GM12878 (cell line): Measurements from ENCODE around the gene ARHGAP32. TPM values are rescaled to one million over a fixed set of nuclear protein-coding genes. Genes with fewer than 3 reads are reported as not detected.

Experiments
- ATAC-seq: fragments of 200-7000 bp; cut with Tn5 transposase; 3 replicates; pipeline ENCODE4 v1.9.1; 2020; ENCODE audit warnings: mild to moderate bottlenecking, moderate library complexity
- BruUV-seq: library from RNA; stranded (reverse); fragments of 400-500 nt; replicated peaks from 2 replicates; lab custom pipeline; 2021; lab: Mats Ljungman, UMichigan
- CTCF ChIA-PET: fragments of 300-600 bp; sonication (Branson Sonifier 250); formaldehyde crosslinking; extraction: SDS; loops from one replicate; lab custom pipeline; 2021; ENCODE audit warnings: inconsistent platforms; lab: Yijun Ruan, JAX
- POLR2A ChIA-PET: fragments of 350-600 bp; formaldehyde crosslinking; extraction: SDS; loops from one replicate; lab custom pipeline; 2021; ENCODE audit warnings: inconsistent platforms; lab: Charles Lee
- RAD21 ChIA-PET: fragments of 300-600 bp; sonication (Branson Sonifier 250); formaldehyde crosslinking; loops from one replicate; lab custom pipeline; 2023; ENCODE audit warnings: antibody characterized with exemption; ENCODE audit not compliant: unreplicated experiment; lab: Charles Lee
- SMC1A ChIA-PET: fragments of 300-600 bp; sonication (Branson Sonifier 250); formaldehyde crosslinking; loops from one replicate; lab custom pipeline; 2023; ENCODE audit not compliant: unreplicated experiment, uncharacterized antibody; lab: Charles Lee
- DNase-seq: peaks from one replicate; pipeline ENCODE4 v3.0.0-alpha.2; 2011; ENCODE audit warnings: low read depth, low spot score
- FAIRE-seq: peaks from 3 replicates; lab custom pipeline; 2011; peaks lifted over from hg19 to GRCh38; lab: Jason Lieb, UNC
- H2AFZ ChIP-seq: 2 replicates; pipeline ENCODE4 v1.6.0; 2011; ENCODE audit warnings: low read depth, low read length, control low read depth; ENCODE audit not compliant: control insufficient read depth
- H3K27ac ChIP-seq: 2 replicates; pipeline ENCODE4 v1.5.1; 2011; ENCODE audit warnings: control low read depth; ENCODE audit not compliant: control insufficient read depth, insufficient read depth
- H3K27me3 ChIP-seq, 2 experiments: replicated peaks in 1 of 2; 2 replicates each; pipeline versions ENCODE4 v1.6.0 to v1.6.1; 2011; ENCODE audit warnings: low read length in 1 of 2; ENCODE audit not compliant: control insufficient read depth in 2 of 2, insufficient read depth in 2 of 2
- H3K36me3 ChIP-seq, 2 experiments: 2 replicates each; pipeline ENCODE4 v1.5.1; 2011; ENCODE audit warnings: low read length in 1 of 2; ENCODE audit not compliant: control insufficient read depth in 2 of 2, insufficient read depth in 2 of 2
- H3K4me1 ChIP-seq: 2 replicates; pipeline ENCODE4 v1.6.1; 2011; ENCODE audit warnings: mild to moderate bottlenecking, low read length, moderate library complexity, mixed read lengths; ENCODE audit not compliant: control insufficient read depth, insufficient read depth
- H3K4me2 ChIP-seq: 2 replicates; pipeline ENCODE4 v1.6.0; 2011; ENCODE audit warnings: control low read depth; ENCODE audit not compliant: control insufficient read depth, insufficient read depth
- H3K4me3 ChIP-seq: fragments of 200-600 bp; sonication (generic); 2 replicates; pipeline ENCODE4 v1.5.1; 2016
- H3K79me2 ChIP-seq: 2 replicates; pipeline ENCODE4 v1.6.0; 2011; ENCODE audit warnings: low read length; ENCODE audit not compliant: control insufficient read depth, insufficient read depth
- H3K9ac ChIP-seq: 2 replicates; pipeline ENCODE4 v1.8.0; 2011; ENCODE audit warnings: low read length, control low read depth, mixed read lengths; ENCODE audit not compliant: control insufficient read depth, insufficient read depth
- H3K9me3 ChIP-seq: replicated peaks from 3 replicates; pipeline ENCODE4 v1.5.1; 2011; ENCODE audit warnings: mild to moderate bottlenecking, low read length; ENCODE audit not compliant: control insufficient read depth, insufficient read depth
- H4K20me1 ChIP-seq: 2 replicates; pipeline ENCODE4 v1.6.0; 2011; ENCODE audit not compliant: control insufficient read depth, insufficient read depth
- BCL11A ChIP-seq: IDR thresholded peaks from 2 replicates; pipeline ENCODE4 v1.6.1; 2011; ENCODE audit warnings: low read depth, low read length
- CBFB ChIP-seq: IDR thresholded peaks from 2 replicates; pipeline ENCODE4 v1.6.1; 2016; ENCODE audit warnings: antibody characterized with exemption, low read depth
- FOXM1 ChIP-seq: IDR thresholded peaks from 2 replicates; pipeline ENCODE4 v1.6.1; 2012; ENCODE audit warnings: low read depth, mild to moderate bottlenecking, inconsistent platforms, low read length, moderate library complexity
- HDGF ChIP-seq: fragments of 450-650 bp; IDR thresholded peaks from 2 replicates; pipeline ENCODE4 v1.6.1; 2016; ENCODE audit warnings: antibody characterized with exemption
- IRF4 ChIP-seq: IDR thresholded peaks from 2 replicates; pipeline ENCODE4 v1.6.1; 2011; ENCODE audit warnings: low read depth, low read length
- KLF5 ChIP-seq: fragments of 450-650 bp; IDR thresholded peaks from 2 replicates; pipeline ENCODE4 v1.6.1; 2014; ENCODE audit warnings: mild to moderate bottlenecking; ENCODE audit not compliant: partially characterized antibody
- MTA3 ChIP-seq: IDR thresholded peaks from 2 replicates; pipeline ENCODE4 v1.6.1; 2012; ENCODE audit warnings: low read length, inconsistent platforms, borderline replicate concordance
- NFXL1 ChIP-seq: fragments of 450-650 bp; IDR thresholded peaks from 2 replicates; pipeline ENCODE4 v1.6.1; 2017; ENCODE audit warnings: antibody characterized with exemption, mild to moderate bottlenecking, borderline replicate concordance
- NR2C1 ChIP-seq: fragments of 450-650 bp; IDR thresholded peaks from 2 replicates; pipeline ENCODE4 v1.6.1; 2017; ENCODE audit warnings: antibody characterized with exemption, mild to moderate bottlenecking, moderate library complexity
- PAX5 ChIP-seq: IDR thresholded peaks from 2 replicates; pipeline ENCODE4 v1.6.1; 2011; ENCODE audit warnings: low read depth, low read length, borderline replicate concordance
- RUNX3 ChIP-seq: IDR thresholded peaks from 2 replicates; pipeline ENCODE4 v1.6.1; 2012; ENCODE audit warnings: low read length, inconsistent platforms
- SMC3 ChIP-seq: IDR thresholded peaks from 2 replicates; pipeline ENCODE4 v1.6.1; 2011; ENCODE audit warnings: low read length, improper control_type of control experiment, borderline replicate concordance
- SP1 ChIP-seq: IDR thresholded peaks from one replicate; pipeline ENCODE4 v1.6.1; 2011; ENCODE audit warnings: low read depth, low read length
- SUPT20H ChIP-seq: IDR thresholded peaks from 2 replicates; pipeline ENCODE4 v1.6.1; 2011; ENCODE audit warnings: low read depth, mild to moderate bottlenecking, low read length, moderate library complexity, borderline replicate concordance; ENCODE audit not compliant: control insufficient read depth
- YBX1 ChIP-seq: fragments of 450-650 bp; IDR thresholded peaks from 2 replicates; pipeline ENCODE4 v1.6.1; 2016; ENCODE audit warnings: antibody characterized with exemption
- ZNF24 ChIP-seq: fragments of 450-650 bp; IDR thresholded peaks from 2 replicates; pipeline ENCODE4 v1.6.1; 2017; ENCODE audit warnings: antibody characterized with exemption, mild to moderate bottlenecking
- WGBS: methylation state at CpG from one replicate; pipeline ENCODE4 v1.1.6; 2016; ENCODE audit warnings: low lambda C conversion rate; ENCODE audit not compliant: insufficient replicate concordance, insufficient coverage; ENCODE audit errors: missing lambda C conversion rate; 5-methylcytosine and 5-hydroxymethylcytosine counted together
- in situ Hi-C: fragments of 300-500 bp; cut with MboI; formaldehyde crosslinking; loops from 9 replicates; pipeline ENCODE4 v1.14.3; 2018; ENCODE audit warnings: mixed read lengths
- intact Hi-C: fragments of 100-400 bp; cut with micrococcal nuclease; formaldehyde crosslinking; loops from one replicate; pipeline ENCODE4 v1.14.2; 2022; ENCODE audit not compliant: unreplicated experiment
- polyA plus RNA-seq, 11 experiments: library from polyadenylated mRNA; depleted of rRNA in 4 of 11; unstranded in 6 of 11; stranded (reverse) in 5 of 11; fragments of >200 nt; fragmentation: Nextera tagmentation in 4 of 11; fragmentation: Illumina TruSeq in 1 of 11; extraction: Ambion mirVana in 4 of 11; extraction: Trizol in 1 of 11; gene quantifications; 1 replicate in 1 of 11; 2 replicates in 10 of 11; pipeline versions ENCODE4 v1.2.1 to v1.2.3, GENCODE V29; 2011 to 2016; ENCODE audit warnings: inconsistent platforms in 2 of 11, missing spikeins in 2 of 11, low read depth in 1 of 11
- total RNA-seq, 4 experiments: library from RNA; depleted of rRNA in 3 of 4; stranded (reverse); fragments of >200 nt in 3 of 4; fragmentation: Illumina TruSeq in 1 of 4; extraction: Trizol in 1 of 4; gene quantifications; 2 replicates each; pipeline versions ENCODE4 v1.2.1 to v1.2.3, GENCODE V29; 2013 to 2021
- TF ChIP-seq, protein P1 (sequence below): fragments of 150-350 bp; IDR thresholded peaks from 2 replicates; pipeline ENCODE4 v1.6.1; 2016; ENCODE audit warnings: low read depth, low read length
- TF ChIP-seq, protein P2 (sequence below): IDR thresholded peaks from 2 replicates; pipeline ENCODE4 v1.6.1; 2011; ENCODE audit warnings: low read depth, low read length, improper control_type of control experiment, borderline replicate concordance

ARHGAP32 gene
- total and polyA plus RNA-seq, 10 of the 15 experiments (the other 5 are each of a cell fraction or from before 2014, with no cell fraction given), result under 0.01 to 0.46 (median 0.12) TPM; not detected in 1

- H2AFZ ChIP-seq, result no peak overlapping the region
- WGBS, result 5% methylated on average over 9 of the region's 9 CpGs
- H3K4me1 ChIP-seq, result no peaks in the 10 kb centered on the region
- intact Hi-C loops, result no loop called here
- in situ Hi-C loops, result no loop called here
- TF ChIP-seq SP1 (no peak), YBX1 (no peak), PAX5 (no peak), SMC3 (no peak), NFXL1 (no peak), CBFB (no peak), HDGF (no peak)
- ChIA-PET SMC1A (no interaction called here), POLR2A (no interaction called here), RAD21 (no interaction called here), CTCF (no interaction called here)
- no peaks in the 10 kb centered on the region for H3K27me3 ChIP-seq
- no peak overlapping the region for H3K4me3 ChIP-seq
- no TSS peak for BruUV-seq
- H3K79me2 ChIP-seq, result no peaks in the 10 kb centered on the region
- H3K4me2 ChIP-seq, result no peak overlapping the region
- no peak for DNase-seq
- H3K36me3 ChIP-seq, result no peaks in the 10 kb centered on the region
- no peak for ATAC-seq
- no peak overlapping the region for H3K9ac ChIP-seq
- no peak overlapping the region for H3K27ac ChIP-seq
- H3K9me3 ChIP-seq, result no peaks in the 10 kb centered on the region; the same call in 2 of the 3 replicates
- FAIRE-seq, result no peak
- H4K20me1 ChIP-seq, result no peaks in the 10 kb centered on the region
Measured at GRCh38 chr11:129155745-129156144, 36.4 kb downstream of the ARHGAP32 start.

DNA sequence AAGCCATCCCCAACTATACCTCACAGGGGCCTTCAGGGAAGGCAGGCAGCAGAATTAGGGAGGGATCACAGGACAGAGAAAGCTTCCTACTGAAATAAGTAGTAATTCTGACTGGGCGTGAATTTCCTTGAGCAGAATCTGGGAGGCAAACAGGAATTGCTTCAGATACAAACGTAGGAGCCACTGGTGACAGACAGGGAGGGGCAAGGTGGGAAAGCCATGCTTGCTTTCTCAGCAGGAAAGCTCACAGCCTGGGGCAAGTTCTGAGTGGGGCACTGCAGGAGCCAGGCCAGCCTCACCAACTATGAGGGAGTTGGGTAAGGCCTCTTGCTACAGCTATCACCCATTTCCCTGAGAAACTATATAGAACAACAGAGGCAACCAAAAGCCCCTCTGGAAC is 43.6 kb downstream of the ARHGAP32 start:
- ChIA-PET SMC1A (no interaction called here), RAD21 (no interaction called here), POLR2A (no interaction called here), CTCF (no interaction called here)
- no peak for FAIRE-seq
- no peak overlapping the region for H3K27ac ChIP-seq
- H3K4me1 ChIP-seq, result no peaks in the 10 kb centered on the region
- no peaks in the 10 kb centered on the region; the same call in 2 of the 3 replicates for H3K9me3 ChIP-seq
- H3K9ac ChIP-seq, result no peak overlapping the region
- H3K27me3 ChIP-seq, result no peaks in the 10 kb centered on the region
- in situ Hi-C loops (no loop called here), intact Hi-C loops (no loop called here)
- H3K4me3 ChIP-seq, result no peak overlapping the region
- WGBS, result 0% methylated on average over 2 of the region's 2 CpGs
- no peaks in the 10 kb centered on the region for H3K36me3 ChIP-seq
- no TSS peak for BruUV-seq
- no peak overlapping the region for H2AFZ ChIP-seq
- H4K20me1 ChIP-seq, result no peaks in the 10 kb centered on the region
- no peaks in the 10 kb centered on the region for H3K79me2 ChIP-seq
- H3K4me2 ChIP-seq, result no peak overlapping the region
- no peak for DNase-seq
- ATAC-seq, result no peak
- TF ChIP-seq IRF4 (no peak), RUNX3 (no peak), KLF5 (no peak), MTA3 (no peak), SP1 (no peak), ZNF24 (no peak), BCL11A (no peak), NR2C1 (no peak), SUPT20H (no peak), FOXM1 (no peak)
- TF ChIP-seq, protein P1, sequence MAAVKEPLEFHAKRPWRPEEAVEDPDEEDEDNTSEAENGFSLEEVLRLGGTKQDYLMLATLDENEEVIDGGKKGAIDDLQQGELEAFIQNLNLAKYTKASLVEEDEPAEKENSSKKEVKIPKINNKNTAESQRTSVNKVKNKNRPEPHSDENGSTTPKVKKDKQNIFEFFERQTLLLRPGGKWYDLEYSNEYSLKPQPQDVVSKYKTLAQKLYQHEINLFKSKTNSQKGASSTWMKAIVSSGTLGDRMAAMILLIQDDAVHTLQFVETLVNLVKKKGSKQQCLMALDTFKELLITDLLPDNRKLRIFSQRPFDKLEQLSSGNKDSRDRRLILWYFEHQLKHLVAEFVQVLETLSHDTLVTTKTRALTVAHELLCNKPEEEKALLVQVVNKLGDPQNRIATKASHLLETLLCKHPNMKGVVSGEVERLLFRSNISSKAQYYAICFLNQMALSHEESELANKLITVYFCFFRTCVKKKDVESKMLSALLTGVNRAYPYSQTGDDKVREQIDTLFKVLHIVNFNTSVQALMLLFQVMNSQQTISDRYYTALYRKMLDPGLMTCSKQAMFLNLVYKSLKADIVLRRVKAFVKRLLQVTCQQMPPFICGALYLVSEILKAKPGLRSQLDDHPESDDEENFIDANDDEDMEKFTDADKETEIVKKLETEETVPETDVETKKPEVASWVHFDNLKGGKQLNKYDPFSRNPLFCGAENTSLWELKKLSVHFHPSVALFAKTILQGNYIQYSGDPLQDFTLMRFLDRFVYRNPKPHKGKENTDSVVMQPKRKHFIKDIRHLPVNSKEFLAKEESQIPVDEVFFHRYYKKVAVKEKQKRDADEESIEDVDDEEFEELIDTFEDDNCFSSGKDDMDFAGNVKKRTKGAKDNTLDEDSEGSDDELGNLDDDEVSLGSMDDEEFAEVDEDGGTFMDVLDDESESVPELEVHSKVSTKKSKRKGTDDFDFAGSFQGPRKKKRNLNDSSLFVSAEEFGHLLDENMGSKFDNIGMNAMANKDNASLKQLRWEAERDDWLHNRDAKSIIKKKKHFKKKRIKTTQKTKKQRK, result no peak
- TF ChIP-seq, protein P2, sequence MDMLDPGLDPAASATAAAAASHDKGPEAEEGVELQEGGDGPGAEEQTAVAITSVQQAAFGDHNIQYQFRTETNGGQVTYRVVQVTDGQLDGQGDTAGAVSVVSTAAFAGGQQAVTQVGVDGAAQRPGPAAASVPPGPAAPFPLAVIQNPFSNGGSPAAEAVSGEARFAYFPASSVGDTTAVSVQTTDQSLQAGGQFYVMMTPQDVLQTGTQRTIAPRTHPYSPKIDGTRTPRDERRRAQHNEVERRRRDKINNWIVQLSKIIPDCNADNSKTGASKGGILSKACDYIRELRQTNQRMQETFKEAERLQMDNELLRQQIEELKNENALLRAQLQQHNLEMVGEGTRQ, result no peak
